ENCODE measurements around the gene TK2. TPM values are rescaled to one million over a fixed set of nuclear protein-coding genes. Genes with fewer than 3 reads are reported as not detected.

TK2 gene
- total RNA-seq, 1 experiment from 2014 or later, result 31.2 TPM

DNA sequence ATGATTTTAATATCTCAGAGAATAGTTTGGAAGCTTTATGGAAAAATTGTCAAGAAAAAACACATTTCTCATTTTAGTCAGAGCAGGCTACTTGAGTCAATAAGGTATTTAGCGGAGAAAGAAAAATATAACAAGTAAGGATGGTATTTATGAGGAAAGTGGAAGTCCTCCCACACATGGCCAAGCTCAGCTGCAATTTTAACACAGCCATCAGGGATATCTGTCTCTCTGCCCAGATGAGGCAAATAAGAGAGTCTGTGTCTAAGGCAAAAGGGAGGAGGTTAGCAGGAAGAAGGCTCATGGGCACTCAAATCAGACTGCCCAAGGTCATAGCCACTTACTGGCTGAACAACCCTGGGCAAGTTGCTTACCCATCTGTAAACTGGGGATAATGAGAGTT lies 24.2 kb upstream of the TK2 start:
- CTCF ChIA-PET, result interaction anchor here (0.6 to 2.8 kb wide), 5 partner anchors 9 to 217 kb away, joined by 3 to 11 read pairs (median 4); no protein-coding TSS in a partner anchor
- no TSS peak for BruUV-seq (replicated peaks)
- no peak overlapping the region for H3K4me3 Mint-ChIP-seq (ENCODE audit: unreplicated experiment)
- TF ChIP-seq, protein P1, sequence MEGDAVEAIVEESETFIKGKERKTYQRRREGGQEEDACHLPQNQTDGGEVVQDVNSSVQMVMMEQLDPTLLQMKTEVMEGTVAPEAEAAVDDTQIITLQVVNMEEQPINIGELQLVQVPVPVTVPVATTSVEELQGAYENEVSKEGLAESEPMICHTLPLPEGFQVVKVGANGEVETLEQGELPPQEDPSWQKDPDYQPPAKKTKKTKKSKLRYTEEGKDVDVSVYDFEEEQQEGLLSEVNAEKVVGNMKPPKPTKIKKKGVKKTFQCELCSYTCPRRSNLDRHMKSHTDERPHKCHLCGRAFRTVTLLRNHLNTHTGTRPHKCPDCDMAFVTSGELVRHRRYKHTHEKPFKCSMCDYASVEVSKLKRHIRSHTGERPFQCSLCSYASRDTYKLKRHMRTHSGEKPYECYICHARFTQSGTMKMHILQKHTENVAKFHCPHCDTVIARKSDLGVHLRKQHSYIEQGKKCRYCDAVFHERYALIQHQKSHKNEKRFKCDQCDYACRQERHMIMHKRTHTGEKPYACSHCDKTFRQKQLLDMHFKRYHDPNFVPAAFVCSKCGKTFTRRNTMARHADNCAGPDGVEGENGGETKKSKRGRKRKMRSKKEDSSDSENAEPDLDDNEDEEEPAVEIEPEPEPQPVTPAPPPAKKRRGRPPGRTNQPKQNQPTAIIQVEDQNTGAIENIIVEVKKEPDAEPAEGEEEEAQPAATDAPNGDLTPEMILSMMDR (IDR thresholded peaks at IDR 0.05; ENCODE audit: unreplicated experiment), result no peak
- peaks cover 13% of the 10 kb centered on the region for H3K4me1 Mint-ChIP-seq (ENCODE audit: insufficient read depth, unreplicated experiment)
- intact Hi-C loops (cut with micrococcal nuclease), result no loop called here
- no peaks in the 10 kb centered on the region for H3K27me3 Mint-ChIP-seq (ENCODE audit: insufficient read depth, unreplicated experiment)
- DNase-seq (ENCODE audit: unreplicated experiment), result no peak
- POLR2A ChIA-PET, result interaction anchor here (0.6 to 1.6 kb wide), 2 partner anchors 21 to 62 kb away, joined by 3 read pairs; partner anchors contain the start of gene CKLF
- H3K36me3 Mint-ChIP-seq (ENCODE audit: insufficient read depth, unreplicated experiment), result no peaks in the 10 kb centered on the region
- H3K9me3 Mint-ChIP-seq (ENCODE audit: unreplicated experiment), result no peaks in the 10 kb centered on the region
- no peak overlapping the region for H3K27ac Mint-ChIP-seq (ENCODE audit: low read depth, unreplicated experiment)

DNA sequence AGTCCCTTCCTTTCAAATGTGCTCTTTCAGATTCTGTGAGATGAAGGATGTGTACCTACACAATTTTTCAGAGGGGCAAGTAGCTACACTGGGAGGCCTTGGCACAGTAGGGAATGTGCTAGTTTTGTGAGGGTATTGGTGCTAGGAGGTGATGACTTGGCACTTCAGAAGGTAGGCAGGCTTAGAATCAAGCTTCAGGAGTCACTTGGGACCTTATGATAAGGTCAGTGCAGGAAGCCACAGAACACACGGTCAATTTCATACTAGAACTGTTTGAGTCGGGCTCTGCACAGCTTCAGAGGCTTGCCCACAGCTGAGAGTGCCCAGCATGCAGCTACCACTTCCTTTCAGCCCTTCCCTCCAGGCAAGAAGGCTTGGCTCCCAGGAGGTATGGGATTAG lies 22.4 kb upstream of the TK2 start:
- no peaks in the 10 kb centered on the region for H3K27me3 Mint-ChIP-seq (ENCODE audit: insufficient read depth, unreplicated experiment)
- POLR2A ChIA-PET, result interaction anchor here (0.6 kb wide), 1 partner anchor 165 kb away, joined by 3 read pairs; no protein-coding TSS in a partner anchor
- no peak for DNase-seq (ENCODE audit: unreplicated experiment)
- H3K9me3 Mint-ChIP-seq (ENCODE audit: unreplicated experiment), result no peaks in the 10 kb centered on the region
- CTCF ChIA-PET, result interaction anchor here (1.1 to 2.1 kb wide), 2 partner anchors 8 to 323 kb away, joined by 3 to 9 read pairs; no protein-coding TSS in a partner anchor
- BruUV-seq (replicated peaks), result no TSS peak
- no peak overlapping the region for H3K27ac Mint-ChIP-seq (ENCODE audit: low read depth, unreplicated experiment)
- no peak overlapping the region for H3K4me3 Mint-ChIP-seq (ENCODE audit: unreplicated experiment)
- TF ChIP-seq, protein P1 (IDR thresholded peaks at IDR 0.05; ENCODE audit: unreplicated experiment), result no peak
- H3K36me3 Mint-ChIP-seq (ENCODE audit: insufficient read depth, unreplicated experiment), result peaks cover 4% of the 10 kb centered on the region
- peaks cover 16% of the 10 kb centered on the region for H3K4me1 Mint-ChIP-seq (ENCODE audit: insufficient read depth, unreplicated experiment)
- intact Hi-C loops (cut with micrococcal nuclease), result no loop called here

DNA sequence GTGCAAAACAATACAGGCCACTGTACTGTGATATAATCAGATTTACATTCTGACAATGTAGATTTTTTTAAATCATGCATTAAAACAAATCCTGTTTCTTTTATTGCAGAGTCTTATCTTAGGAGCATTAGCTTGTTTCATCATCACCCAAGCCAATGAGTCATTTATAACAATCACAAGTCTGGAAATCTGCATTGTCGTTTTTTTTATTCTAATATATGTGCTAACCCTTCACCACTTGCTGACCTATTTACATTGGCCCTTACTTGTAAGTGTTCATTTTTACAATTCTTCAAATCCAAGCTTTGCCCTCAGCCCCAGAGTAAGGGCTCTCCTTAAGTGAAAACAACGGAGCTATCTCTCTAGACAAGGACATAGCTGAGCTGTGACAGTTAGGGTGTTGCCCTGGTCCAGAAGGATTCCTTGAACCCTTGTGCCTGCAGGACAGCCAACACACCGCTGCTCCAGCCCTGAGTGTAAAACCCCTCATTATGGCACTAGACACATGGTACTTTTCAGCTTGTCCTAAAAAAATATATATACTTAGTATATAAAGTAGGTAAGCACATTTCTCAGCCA lies 20.0 kb upstream of the TK2 start:
- H3K9me3 Mint-ChIP-seq (ENCODE audit: unreplicated experiment), result no peaks in the 10 kb centered on the region
- no peaks in the 10 kb centered on the region for H3K27me3 Mint-ChIP-seq (ENCODE audit: insufficient read depth, unreplicated experiment)
- BruUV-seq (replicated peaks), result no TSS peak
- POLR2A ChIA-PET, result interaction anchor here (1.1 to 2.9 kb wide), 9 partner anchors 10 to 125 kb away, joined by 3 to 23 read pairs (median 5); partner anchors contain the start of genes CKLF, CMTM2 and TK2
- H3K4me1 Mint-ChIP-seq (ENCODE audit: insufficient read depth, unreplicated experiment), result peaks cover 16% of the 10 kb centered on the region
- peak overlapping the region; percentile 32 for H3K27ac Mint-ChIP-seq (ENCODE audit: low read depth, unreplicated experiment)
- TF ChIP-seq, protein P1 (IDR thresholded peaks at IDR 0.05; ENCODE audit: unreplicated experiment), result no peak
- DNase-seq (ENCODE audit: unreplicated experiment), result peak; percentile 68
- H3K4me3 Mint-ChIP-seq (ENCODE audit: unreplicated experiment), result no peak overlapping the region
- CTCF ChIA-PET, result interaction anchor here (0.6 to 2.0 kb wide), 11 partner anchors 7 to 298 kb away, joined by 3 to 10 read pairs (median 4); partner anchors contain the start of gene CKLF
- intact Hi-C loops (cut with micrococcal nuclease), result no loop called here
- peaks cover 23% of the 10 kb centered on the region for H3K36me3 Mint-ChIP-seq (ENCODE audit: insufficient read depth, unreplicated experiment)

DNA sequence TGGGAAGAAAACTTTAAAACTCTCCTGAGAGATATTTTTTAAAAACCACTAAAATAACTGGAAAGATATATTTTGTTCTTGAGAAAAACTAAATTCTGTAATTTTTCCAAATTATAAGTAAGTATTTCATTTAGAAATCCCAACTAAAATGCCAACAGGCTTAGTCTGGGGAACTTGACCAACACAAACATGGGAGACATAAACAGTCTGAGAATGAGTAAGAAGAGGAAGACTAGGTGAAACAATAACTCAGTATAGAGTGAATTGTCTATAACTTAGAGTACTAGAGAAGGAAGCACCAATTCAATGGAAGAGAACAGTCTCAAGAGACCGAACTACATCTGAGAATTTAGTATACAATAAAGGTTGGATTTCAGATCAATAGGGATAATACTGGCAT lies 19.2 kb upstream of the TK2 start:
- Mint-ChIP-seq H3K4me3 (ENCODE audit: unreplicated experiment) (no peak overlapping the region), H3K27ac (ENCODE audit: low read depth, unreplicated experiment) (peak overlapping the region; percentile 32), H3K9me3 (ENCODE audit: unreplicated experiment) (no peaks in the 10 kb centered on the region), H3K36me3 (ENCODE audit: insufficient read depth, unreplicated experiment) (peaks cover 29% of the 10 kb centered on the region), H3K27me3 (ENCODE audit: insufficient read depth, unreplicated experiment) (no peaks in the 10 kb centered on the region), H3K4me1 (ENCODE audit: insufficient read depth, unreplicated experiment) (peaks cover 16% of the 10 kb centered on the region)
- ChIA-PET CTCF (interaction anchor here (1.4 to 2.0 kb wide), 2 partner anchors 39 to 163 kb away, joined by 6 to 10 read pairs; no protein-coding TSS in a partner anchor), POLR2A (interaction anchor here (1.1 to 2.9 kb wide), 8 partner anchors 10 to 126 kb away, joined by 3 to 23 read pairs (median 5); partner anchors contain the start of genes CKLF, CMTM2 and TK2)
- TF ChIP-seq, protein P1 (IDR thresholded peaks at IDR 0.05; ENCODE audit: unreplicated experiment), result no peak
- no TSS peak for BruUV-seq (replicated peaks)
- peak; percentile 43 for DNase-seq (ENCODE audit: unreplicated experiment)
- intact Hi-C loops (cut with micrococcal nuclease), result no loop called here

Data from MCF 10A (cell line).